HS-5 (cell line): ENCODE data around the gene C1QTNF9.
A peak's percentile ranks its signal among the peaks of the same experiment; 100 is the strongest.
"Not testable (repeated sequence)": the region's sequence is repeated elsewhere in the genome, so short reads cannot be mapped to it uniquely, and the experiment has no call there.

ENCODE experiments used
- DNase-seq: peaks from one replicate; pipeline ENCODE4 v3.0.0-alpha.2; 2012; ENCODE audit warnings: low read depth

The C1QTNF9 gene

DNA sequence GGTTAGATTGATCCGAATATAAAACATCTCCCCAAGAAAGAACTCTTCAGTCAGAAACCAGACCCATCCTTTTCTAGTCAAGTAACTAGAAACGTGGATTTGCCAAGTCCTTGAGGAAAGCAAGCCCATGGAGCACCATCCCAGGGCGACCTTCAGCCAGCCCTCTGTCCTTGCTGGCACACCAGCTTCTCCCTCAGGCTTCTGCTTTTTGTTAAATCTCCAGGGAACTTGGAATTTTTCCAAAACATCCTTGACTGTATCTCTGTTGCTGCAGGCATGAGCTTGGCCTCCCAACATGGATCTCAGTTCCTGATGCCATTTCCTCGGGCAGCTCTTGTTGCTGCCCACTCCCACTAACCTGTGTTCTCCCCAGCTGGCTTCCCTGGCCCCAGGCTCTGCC, 27.1 kb upstream of the C1QTNF9 start:
- DNase-seq = no peak

DNA sequence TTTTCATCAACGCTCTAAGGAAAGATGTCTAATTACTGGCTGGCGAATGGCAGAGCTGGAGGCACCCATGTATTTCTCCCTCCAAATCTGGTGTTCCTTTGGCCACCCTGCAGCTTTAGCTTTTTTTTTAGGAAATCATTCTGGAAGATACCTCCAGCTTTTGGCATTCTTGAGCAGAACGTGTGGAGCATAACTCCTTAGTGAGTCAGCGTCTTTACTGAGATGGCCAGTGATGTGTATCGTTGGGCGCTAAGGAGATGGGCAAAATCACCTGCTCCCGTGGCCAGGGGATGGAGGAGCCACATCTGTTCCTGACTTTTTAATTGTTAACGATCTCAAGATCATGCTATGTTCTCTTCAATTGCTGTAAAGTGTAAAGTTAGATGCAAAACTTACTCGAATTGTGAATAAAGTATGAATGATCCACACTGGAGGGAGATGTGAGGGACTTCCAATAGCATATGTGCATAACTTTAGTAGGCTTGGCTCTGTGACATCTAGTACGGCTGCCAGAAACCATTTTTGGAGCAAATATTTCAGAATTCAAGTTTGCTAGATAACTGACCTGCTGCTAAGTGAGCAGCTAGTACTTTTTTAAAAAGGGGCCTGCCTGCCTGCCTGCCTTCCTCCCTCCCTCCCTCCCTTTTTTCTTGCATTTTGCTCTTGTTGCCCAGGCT, 24.4 kb upstream of the C1QTNF9 start:
- DNase-seq = no peak

DNA sequence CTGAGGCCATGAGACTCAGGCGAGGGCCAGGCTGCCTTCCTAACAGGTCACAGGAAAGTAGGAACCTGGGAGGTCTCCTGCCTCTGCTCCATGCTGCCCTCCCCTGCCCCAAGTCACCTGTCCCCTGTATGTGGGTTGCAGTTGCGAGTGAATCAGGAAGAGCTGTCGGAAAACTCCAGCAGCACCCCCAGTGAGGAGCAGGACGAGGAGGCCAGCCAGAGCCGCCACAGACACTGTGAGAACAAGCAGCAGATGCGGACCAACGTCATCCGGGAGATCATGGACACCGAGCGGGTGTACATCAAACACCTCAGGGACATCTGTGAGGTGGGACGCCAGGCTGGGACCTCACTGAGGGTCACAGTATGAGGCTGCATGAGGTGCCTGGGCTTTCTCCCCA, 22.8 kb upstream of the C1QTNF9 start:
- no peak for DNase-seq

DNA sequence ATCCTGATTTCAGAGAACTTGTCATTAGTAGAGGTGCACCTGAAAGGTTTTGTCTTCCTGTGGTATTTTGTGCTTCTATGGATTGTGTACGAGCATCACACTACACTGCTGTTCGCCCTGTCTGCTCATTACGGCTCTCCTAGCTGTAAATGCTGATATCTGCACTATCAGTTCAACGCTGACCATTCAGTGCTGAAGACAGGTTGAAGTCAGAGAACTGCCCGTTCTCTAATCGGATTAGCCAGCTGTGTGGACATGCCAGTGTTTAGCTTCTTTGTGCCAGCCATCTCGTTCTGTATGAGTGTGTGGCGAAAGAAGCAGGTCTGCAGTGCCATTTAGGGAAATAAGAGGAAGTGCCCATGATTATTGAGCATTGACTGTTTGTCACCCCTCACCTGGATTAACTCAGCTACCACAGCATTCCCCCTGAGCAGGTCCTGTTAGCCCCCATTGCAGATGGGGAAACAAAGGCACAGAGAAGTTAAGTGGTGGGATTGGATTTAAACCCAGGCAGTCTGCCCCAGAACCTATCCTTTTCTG, 21.6 kb upstream of the C1QTNF9 start:
- no peak for DNase-seq

DNA sequence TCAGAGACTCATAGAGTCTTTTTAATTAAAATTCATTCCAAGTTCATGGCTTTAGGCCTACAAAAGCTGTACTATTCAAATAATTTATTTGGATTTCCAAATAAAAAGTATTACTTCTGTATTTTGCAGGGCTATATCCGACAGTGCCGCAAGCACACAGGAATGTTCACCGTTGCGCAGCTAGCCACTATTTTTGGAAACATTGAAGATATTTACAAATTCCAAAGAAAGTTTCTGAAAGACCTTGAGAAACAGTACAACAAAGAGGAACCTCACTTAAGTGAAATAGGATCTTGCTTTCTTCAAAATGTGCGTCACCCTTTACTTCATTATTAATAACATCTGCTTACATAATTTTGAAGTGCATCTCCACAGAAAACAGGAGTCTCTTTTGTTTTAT, 20.5 kb upstream of the C1QTNF9 start:
- DNase-seq = no peak

DNA sequence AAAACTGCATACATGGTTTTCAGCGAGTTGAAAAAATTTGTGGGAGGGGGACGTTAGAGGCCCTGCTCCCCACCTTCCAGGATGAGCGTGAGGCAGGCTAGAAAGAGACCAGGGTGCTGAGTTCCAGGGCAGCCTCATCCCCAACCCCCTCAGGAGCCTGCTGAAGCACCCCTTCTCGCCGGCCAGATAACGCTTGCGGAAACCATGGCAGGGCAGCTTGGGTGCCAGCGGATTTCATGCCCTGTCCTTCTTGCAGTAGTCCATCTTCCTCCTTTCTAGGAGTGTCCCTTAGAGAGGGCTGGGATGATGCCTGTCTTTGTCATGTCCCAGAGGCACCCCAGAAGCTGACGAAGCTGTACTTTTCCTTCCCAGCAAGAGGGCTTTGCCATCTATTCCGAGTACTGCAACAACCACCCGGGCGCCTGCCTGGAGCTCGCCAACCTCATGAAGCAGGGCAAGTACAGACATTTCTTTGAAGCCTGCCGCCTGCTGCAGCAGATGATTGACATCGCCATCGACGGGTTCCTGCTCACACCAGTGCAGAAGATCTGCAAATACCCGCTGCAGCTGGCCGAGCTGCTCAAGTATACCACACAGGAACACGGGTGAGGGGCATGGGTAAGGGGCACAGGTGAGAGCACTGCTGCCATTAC, 19.0 kb upstream of the C1QTNF9 start:
- no peak for DNase-seq

DNA sequence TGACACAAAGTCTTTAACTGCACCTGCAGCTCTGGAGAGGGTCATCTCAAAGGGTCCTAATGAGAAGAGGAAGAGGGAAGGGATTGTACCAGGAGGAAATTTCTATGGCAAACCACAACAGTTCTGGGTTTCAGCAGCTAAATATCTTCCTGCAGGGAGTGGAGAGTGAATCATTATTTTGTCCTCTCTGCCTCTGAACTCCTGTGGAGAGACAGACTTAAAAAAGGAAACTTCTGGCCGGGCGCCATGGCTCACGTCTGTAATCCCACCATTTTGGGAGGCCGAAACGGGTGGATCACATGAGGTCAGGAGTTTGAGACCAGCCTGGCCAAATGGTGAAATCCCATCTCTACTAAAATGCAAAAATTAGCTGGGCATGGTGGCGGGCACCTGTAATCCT, 16.9 kb upstream of the C1QTNF9 start:
- DNase-seq = no peak

DNA sequence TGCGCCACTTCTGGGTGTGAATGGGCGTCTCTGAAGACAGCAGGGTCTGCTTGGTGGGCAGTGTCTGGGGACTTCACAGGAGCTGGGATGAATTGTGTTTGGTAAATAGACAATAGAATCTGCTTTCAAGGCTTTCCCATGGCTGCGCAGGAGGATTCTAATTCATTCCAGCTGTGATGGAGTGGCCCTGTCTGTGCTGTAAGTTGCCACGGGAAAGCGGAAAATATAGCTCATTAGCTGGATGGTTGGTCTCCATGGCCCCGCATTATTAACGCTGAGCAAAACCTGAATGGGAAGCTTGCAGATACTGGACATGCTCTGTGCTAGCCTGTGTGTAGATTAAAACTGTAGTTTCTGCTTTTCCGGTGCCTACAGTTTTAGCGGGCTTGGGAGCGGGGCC, 15.6 kb upstream of the C1QTNF9 start:
- no peak for DNase-seq

DNA sequence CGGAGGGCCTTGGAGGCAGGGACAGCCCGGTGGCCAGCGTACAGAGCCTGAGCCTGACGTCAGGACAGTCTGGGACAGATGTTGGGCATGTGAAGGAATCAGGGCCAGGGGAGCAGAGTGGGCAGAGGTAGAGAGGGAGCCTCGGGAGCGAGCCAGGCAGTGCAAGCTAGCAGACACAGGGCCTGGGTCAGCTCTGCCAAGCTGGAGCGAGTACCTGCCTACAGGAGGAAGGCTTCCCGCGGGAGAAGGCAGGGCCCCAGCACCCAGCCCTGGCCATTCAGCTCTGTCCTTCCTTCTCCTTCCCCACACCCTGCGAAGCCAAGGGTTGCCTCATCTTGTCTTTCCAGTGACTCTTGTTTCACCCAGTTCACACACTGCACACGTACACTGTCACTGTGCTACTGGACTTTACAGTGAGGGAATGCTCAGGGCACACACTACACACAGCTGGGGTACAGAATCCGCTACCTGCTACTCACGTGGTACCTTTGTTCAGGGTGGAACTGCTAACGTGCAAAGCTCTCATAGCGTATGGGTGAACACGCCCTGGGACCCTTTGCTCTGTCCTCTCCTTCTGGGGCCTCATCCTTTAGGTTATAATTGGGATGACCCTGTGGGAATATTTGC, 9.8 kb upstream of the C1QTNF9 start:
- DNase-seq = no peak

DNA sequence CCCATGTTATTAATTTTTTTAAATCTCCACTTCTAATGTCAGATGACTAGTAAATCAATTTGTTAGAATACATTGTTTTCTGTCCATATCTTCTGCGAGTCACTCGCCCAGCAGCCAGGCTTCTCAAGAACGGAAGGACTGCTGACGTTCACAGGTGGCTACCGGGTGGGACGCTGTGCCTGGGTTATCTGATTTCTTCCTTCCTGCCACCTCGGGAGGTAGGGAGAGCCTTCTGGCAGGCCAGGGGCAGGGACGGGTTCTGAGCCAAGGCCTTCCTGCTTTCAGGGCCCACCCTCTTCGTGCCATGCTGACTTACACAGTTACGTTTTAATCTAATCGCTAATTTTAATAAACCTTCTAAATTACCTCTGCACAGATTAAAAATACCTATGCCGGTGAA, 7.9 kb upstream of the C1QTNF9 start:
- DNase-seq = no peak

DNA sequence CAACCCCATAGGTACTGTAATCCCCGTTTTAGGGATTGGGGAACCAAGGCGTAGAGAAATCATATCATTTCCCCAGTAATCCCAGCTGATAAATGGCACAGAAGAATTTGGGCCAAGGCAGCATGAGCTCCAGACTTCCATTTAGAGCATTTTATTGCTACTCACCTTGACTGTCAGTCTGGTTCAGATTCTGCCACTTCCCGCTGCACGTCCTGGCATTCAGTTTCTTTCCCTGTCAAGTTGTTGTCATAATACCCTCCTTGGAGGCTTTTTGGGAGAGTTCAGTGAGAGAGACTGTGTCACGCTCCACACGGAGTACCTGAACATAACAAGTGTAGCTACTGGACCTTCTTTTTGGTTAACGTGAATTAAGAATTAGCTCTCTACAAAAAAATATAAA, 7.5 kb upstream of the C1QTNF9 start:
- DNase-seq = no peak

DNA sequence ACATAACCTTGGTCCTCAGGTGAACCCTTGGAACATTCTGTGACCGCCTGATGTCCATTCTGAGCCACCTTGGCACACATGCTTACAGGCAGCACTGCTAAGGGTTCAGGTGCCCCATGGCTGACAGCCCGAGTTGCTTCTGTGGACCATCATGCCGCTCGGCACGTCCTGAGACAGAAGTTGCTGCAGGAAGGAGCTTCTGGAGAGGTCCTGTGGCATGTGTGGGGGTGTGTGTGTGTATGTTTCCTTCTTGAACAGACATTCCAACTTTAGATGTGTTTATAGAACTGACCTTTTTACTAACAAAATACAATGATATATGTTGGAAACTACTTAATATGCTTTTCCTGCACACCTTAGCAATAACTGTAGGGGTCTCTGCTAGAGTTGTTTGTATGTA, 4.8 kb upstream of the C1QTNF9 start:
- DNase-seq = no peak

DNA sequence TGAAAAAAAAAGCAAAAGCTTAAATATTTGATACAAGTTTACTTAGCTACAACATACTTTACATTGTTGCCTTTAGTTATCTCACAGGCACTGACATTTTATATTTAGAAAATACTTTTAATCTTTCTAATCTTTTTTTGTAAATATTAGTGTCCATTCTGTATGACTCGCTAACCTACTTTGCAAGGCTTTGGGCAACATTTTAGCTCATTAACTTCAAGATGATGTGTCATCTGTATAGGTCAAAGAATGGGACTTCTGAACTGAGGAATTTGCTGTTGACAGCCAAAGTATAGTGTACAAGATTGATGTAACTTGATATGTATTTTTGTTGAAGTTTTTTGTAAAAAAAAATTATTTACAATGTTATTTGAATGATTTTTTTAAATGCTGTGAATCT, 2.7 kb upstream of the C1QTNF9 start:
- DNase-seq = peak; percentile 9

DNA sequence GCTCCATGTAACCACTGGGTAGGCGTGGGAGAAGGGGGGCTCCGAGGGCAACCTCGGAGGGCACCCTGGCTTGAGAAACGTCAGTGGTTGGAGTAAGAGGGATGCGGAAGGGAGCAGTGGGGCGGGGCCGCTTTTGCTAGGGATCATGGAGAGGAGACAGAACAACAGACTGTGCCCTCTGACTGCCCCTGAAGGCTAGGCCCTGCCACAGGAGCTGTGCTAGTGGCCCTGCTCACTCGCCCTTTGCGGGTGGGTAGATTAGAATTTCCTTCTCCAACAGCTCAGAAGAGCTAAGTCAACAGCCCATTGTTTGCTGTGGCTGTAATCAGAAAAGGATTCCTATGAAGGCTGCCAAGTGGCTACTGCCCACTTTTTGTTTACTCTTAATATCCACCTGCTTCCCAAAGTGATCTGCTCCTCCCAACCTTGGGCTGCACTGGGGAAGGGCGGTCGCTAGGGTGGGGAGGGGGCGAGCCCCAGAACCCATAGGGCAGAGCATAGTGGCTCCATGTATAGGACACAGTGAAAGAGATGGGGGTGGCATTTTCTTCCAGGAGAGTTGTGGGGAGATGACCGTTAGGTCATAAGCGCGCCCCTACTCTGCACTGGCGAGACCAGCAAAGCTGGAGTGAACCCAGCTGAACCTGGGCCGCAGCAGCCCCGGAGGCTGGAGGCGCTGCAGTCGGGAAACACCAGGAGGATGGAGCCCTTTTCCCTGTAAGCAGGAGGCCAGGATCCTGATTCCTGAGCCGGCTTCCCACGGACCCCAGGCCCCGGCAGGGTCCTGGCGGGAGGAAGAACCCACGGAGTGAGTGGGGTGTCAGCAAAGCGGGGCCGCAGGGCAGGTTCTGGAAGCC, 1.9 kb upstream of the C1QTNF9 start:
- no peak for DNase-seq

DNA sequence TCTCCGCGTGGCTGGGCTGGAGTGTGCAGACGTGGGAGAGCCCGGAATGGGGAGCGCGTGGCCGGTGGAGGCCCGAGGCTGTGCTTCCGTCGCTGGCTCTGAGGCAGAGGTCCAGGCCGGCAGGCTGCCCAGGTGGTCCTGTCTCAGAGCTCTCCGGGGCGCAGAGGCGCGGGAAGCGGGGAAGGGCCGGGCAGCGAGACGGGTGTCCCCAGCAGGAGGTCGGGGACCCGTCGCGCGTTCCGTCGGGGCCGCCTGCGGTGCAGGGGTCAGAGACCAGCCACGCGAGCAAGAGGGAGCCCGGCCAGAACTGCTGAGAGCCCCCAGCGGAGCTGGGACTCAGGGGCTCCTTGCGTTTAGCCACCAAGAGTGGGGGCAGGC, 1.3 kb upstream of the C1QTNF9 start:
- no peak for DNase-seq

DNA sequence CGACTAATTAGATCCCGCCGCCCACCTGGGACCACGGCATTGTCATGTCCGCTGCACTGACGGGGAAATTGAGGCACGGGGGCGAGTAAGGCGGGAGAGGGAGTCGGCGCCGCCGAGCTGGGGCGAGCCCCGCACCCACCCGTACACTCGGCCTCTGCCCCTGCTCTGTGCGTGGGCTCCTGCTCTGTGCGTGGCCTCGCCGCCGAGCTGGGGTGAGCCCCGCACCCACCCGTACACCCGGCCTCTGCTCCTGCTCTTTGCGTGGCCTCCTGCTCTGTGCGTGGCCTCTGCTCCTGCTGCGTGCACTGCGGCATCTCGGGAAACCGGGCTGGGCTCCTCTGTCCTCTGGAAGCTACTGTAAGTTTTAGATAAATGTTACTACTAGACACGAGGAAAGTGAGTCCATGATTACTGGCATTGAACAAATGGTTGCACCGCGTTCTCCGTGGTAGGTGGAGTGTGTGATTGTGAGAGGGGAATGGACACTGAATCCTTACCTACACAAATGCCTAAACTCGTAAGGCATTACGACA, 826 bp upstream of the C1QTNF9 start:
- no peak for DNase-seq

DNA sequence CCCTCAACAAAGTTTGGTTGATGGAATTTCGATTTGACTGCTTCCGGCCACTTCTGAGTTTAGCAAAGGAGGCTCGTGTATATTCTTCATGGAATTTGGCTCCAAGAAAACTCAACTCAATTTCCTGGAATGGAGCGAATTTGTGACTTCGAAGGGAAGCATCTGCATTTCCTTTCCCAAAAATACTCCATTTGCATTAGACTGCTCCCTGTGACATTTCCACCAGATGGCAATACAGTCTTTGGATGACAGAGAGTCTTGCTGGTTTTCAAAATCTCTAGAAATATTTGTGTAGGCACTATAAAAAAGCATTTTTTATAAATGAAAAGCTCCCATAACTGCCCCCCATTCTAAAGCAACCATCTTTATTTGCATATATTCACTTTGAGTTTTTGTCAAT, 4.1 kb downstream of the C1QTNF9 start:
- DNase-seq = no peak

DNA sequence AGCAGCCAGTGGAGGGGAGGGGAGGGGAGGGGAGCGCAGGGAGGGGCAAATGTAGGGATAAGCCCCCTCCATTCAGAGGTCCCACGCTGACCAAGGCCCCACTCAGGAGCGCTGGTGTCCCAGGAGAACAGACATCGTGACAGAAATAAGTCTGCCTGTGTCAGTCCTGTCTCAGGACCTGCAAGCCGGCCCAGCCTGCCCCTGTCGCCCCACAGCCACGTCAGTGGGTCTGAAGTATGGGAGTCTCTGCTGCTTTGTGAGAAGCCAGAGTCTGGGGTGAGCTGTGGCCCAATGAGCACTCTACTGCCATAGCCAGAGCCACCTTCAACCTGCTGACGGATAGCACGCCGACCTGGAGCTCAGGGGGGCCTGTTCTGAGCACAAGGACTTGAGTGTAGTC, 8.5 kb downstream of the C1QTNF9 start:
- not testable (repeated sequence) for DNase-seq

DNA sequence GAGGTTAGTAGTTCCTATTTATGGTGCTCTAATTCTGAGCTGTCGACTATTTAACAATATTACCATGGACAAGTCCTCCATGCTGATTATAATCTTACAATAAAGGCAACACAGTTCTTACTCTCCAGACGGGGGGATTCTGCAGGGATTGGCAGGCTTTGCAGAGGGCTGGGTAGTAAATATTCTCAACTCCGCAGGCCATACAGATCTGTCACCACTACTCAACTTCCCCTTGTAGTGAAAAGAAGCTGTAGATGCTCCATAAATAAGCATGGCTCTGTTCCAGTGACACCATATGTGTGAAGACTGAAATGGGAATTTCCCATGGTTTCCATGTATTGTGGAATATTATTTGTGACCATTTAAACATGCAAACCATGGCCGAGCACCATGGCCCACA, 9.5 kb downstream of the C1QTNF9 start:
- not testable (repeated sequence) for DNase-seq

DNA sequence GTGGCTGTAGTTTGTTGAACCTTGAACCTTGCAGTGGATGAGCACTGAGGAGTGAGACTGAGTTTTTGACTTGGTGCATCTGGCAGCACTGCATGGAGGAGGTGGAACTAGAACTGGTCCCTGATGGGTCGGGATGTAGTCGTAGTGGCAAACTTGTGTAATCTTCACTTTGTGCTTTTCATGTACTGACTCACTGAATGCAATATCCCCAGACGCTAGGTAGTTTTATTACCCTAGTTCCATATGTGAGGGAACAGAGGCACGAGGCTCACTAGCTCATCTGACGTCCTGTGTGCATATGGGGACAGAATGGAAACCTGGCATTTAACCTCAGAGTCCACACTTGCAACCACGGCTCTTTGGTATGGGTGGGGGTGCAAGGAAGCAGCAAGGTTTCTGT, 10.3 kb downstream of the C1QTNF9 start:
- not testable (repeated sequence) for DNase-seq

DNA sequence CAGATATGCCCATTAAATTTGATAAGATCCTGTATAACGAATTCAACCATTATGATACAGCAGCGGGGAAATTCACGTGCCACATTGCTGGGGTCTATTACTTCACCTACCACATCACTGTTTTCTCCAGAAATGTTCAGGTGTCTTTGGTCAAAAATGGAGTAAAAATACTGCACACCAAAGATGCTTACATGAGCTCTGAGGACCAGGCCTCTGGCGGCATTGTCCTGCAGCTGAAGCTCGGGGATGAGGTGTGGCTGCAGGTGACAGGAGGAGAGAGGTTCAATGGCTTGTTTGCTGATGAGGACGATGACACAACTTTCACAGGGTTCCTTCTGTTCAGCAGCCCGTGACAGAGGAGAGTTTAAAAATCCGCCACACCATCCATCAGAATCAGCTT, 12.0 kb downstream of the C1QTNF9 start:
- not testable (repeated sequence) for DNase-seq

DNA sequence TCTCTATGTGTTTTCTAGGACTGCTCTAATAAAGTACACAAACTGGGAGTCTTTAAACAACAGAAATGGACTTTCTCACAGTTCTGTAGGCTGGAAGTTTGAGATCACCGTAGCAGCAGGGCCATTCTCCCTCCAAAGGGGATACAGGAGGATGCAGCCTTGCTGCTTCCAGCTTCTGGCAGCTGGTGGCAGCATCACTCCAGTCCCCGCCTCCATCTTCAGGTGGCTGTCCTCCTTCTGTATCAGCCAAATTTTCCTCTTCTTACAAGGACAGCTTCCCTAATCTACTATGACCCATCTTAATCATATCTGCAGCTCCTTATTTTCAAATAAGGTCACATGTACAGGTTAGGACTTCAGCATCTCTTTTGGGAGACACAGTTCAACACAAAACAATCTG, 13.1 kb downstream of the C1QTNF9 start:
- not testable (repeated sequence) for DNase-seq
